H1 (cell line): ENCODE measurements around the gene CELA2A.
"Not testable (repeated sequence)": the region's sequence is repeated elsewhere in the genome, so short reads cannot be mapped to it uniquely, and the experiment has no call there.

Experiments
- CHD7 ChIP-seq: fragments of 300-600 bp; sonication (generic); IDR thresholded peaks from 2 replicates; pipeline ENCODE4 v1.7.1; 2012; ENCODE audit warnings: low read length, moderate library complexity, mild to moderate bottlenecking, inconsistent platforms; ENCODE audit not compliant: insufficient replicate concordance
- CTCF ChIP-seq, 3 experiments: IDR thresholded peaks; 1 replicate in 2 of 3; 2 replicates in 1 of 3; pipeline versions ENCODE4 v1.5.1 to v1.6.1; 2011; ENCODE audit warnings: low read length in 3 of 3, mild to moderate bottlenecking in 3 of 3, inconsistent platforms in 2 of 3, low read depth in 1 of 3, moderate library complexity in 1 of 3; ENCODE audit not compliant: insufficient read depth in 1 of 3; ENCODE audit errors: control extremely low read depth in 1 of 3
- KDM1A ChIP-seq: fragments of 200-600, 300-600 bp; sonication (generic); IDR thresholded peaks from 2 replicates; pipeline ENCODE4 v1.7.1; 2016; ENCODE audit warnings: mild to moderate bottlenecking, low read length, borderline replicate concordance
- SP1 ChIP-seq: IDR thresholded peaks from 2 replicates; pipeline ENCODE4 v1.6.1; 2011; ENCODE audit warnings: low read depth, low read length

DNA sequence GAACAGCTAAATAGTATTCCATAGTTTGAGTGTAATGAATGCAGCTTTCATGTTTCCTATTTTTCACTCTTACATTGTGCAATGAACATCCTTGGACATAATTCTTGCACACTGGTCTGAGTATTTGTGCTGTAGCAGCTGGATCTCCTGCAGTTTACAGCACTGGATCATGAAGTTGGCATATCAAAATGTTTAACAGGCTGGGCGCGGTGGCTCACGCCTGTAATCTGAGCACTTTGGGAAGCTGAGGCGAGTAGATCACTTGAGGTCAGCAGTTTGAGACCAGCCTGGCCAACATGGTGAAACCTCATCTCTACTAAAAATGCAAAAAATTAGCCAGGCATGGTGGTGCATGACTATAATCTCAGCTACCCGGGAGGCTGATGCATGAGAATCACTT, 14.5 kb downstream of the CELA2A start:
- not testable (repeated sequence) for TF ChIP-seq KDM1A; SP1; CTCF (IDR thresholded peaks at IDR 0.05; ENCODE audit: control extremely low read depth in 1 of 3, insufficient read depth in 1 of 3, low read depth in 1 of 3, low read length in 3 of 3); CHD7
